ENCODE data around the gene DTNBP1.

Gene DTNBP1

DNA sequence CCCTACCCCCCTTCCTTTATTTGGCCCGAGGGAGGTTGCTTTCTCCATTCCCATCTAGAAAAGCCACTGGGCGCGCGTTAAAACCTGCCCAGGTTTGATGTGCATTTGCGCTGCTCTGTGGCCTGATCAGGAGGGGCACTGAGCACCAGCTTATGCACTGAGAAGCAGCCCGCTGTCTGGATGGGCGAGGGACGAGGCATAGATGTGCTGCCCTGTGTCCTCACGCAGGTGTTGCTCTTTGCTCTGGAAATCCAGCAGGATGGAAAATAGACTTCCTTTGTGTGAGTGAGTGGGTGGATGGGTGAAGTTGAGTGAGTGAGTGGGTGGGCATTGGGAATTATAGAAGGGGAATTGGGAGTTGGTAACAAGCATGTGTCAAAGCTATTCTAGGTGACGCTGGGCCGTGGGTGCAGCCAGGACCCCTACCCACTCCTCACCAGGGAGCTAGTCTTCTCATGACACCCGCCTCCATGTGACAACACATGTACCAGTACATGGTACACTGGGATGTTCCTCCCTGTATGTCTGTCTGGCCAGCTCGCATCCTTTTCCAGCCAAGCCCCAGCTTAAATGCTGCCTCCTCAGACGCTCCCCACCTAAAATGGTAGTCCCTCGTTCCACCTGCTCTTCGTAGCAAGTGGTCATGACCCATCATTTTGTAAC lies 162.6 kb downstream of the DTNBP1 start:
- DNase-seq: no peak

GRCh38 chr6:15499591-15499990 lies 163.2 kb downstream of the DTNBP1 start:
- DNase-seq: no peak

DNA sequence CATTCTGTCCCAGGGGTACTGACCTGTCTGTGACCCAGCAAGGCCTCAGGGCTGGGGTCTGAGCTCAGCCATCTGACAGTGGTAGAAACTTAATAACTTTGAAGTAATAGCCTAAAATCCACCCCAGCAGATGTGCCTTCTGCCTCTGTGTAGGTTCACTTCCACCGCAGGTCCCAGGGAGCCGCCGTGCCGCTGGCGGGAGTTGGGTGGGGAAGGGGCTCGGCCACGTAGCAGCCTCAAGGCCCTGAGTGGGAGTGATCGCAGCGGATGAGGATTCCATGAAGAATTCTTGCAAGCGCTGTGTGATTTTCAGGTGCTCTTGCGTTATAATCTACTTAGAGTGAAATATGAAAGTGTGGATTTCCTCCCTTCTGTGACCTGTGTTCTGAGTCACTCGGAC lies 163.7 kb downstream of the DTNBP1 start:
- no peak for DNase-seq

GRCh38 chr6:15498640-15499039 lies 164.2 kb downstream of the DTNBP1 start:
- DNase-seq: no peak

GRCh38 chr6:15496345-15497131 lies 166.3 kb downstream of the DTNBP1 start:
- DNase-seq: no peak

GRCh38 chr6:15495375-15495901 lies 167.4 kb downstream of the DTNBP1 start:
- DNase-seq: no peak

GRCh38 chr6:15493437-15494168 lies 169.2 kb downstream of the DTNBP1 start:
- peak; percentile 84 for DNase-seq

GRCh38 chr6:15491986-15492269 lies 170.9 kb downstream of the DTNBP1 start:
- DNase-seq: no peak

DNA sequence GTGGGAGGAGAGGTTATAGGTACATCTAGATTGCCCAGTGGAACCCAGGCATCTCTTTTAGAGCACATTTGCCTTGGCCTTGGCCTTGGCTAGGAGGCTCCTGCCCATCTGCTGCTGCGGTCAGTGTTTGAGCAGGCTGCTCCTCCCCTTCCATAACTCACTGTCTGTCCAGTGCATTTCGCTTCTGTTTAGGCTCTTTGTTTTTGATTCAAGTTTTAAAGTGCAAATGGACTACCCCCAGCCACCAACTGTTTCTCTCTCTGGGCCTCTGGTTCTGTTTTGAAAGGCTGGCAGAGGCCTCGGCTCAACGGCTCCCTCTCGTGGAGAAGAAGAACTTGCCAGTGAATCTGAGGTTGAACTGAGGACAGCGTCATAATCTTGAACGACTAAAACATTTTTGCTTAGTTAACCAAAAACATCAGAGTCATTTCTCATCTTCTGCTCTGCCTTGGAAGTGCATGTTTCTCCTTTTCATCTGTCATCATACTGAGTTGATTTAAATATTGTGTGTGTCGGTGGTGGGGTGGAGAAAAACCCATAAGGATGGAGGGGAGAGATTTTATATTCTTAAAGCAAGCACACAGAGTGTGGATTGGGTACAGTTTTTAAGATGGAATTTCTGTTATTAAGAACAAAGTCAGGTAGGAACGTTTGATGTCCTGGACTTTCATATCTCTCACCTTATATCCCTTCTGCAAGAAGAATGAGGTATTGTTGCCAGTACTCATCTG lies 171.4 kb downstream of the DTNBP1 start:
- peak; percentile 78 for DNase-seq

DNA sequence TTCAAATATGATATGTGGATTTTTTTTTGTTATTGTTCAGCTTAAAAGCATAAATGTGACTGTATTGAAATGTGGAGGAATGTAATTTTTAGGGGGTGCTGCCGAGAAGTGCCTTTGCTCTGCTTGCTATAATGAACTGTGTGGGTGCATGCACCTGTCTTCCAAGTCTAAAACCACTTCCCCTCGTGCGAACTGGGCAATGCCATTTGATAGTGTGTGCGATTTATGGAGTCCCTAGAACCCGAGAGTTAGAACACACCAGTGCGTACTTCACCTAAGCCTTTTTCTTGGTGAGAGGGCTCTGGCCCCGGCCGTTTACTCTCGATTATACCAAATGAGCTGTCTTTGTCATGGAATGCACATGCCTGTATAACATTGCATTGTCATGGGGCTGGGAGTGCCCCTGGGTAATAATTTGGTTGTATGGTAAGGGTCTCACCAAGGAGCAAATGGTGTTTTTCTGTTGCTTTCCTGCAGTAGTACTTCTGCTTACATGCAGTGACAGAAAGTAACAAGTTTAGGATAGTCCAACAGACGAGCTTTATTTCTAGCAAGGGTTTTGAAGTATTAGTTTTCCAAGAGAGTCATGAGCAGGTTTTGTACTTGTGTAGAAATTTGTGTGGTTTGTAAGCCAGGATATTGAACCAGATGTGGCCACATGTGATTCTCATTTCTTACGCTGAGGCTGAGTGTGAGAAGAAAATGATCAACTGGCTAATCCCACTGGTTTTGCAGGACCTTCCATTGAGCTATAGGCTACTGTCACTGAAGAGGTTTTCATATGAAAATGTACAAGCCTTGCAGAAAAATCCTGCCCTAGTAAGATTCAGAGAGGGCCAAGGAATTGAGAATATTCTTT lies 172.4 kb downstream of the DTNBP1 start:
- no peak for DNase-seq

- DNase-seq: no peak
Observed at GRCh38 chr6:15489261-15489962, 173.4 kb downstream of the DTNBP1 start.

DNA sequence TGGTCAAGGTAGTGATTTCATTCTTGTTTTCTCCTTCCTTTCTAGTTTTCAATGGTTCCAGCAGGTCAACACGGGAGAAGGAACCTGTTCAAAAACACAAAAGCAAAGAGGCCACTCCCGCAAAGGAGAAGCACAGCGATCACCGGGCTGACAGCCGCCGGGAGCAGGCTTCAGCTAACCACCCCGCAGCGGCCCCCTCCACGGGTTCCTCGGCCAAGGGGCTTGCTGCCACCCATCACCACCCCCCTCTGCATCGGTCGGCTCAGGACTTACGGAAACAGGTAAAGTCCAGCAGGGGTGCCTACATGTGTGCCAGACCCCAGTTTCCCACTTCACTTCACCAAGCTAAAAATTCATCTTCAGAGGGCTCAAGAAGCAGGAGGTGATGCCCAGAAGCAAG lies 175.6 kb downstream of the DTNBP1 start:
- no peak for DNase-seq

- no peak for DNase-seq
Observed at GRCh38 chr6:15485936-15486335, 176.9 kb downstream of the DTNBP1 start.

- no peak for DNase-seq
Observed at GRCh38 chr6:15484821-15485220, 178.0 kb downstream of the DTNBP1 start.

DNA sequence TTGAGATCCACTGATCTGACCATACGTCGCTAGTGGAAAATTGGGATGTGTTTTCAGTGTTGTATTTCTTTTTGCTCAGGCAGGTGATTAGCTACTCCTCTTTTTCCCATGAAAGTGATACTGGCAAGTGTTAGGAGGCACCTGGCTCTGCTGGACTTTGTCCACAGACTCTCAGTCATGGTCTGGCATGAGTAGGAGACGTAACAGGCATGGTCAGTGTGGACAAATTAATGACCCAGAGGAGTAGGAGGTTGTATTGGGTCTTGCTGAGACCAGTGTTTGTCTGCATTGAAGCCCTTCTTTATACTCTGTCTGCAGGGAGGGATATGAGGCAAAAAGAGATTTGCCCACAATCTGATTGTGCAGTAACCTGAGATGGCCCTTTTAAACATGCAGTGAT lies 178.7 kb downstream of the DTNBP1 start:
- no peak for DNase-seq

DNA sequence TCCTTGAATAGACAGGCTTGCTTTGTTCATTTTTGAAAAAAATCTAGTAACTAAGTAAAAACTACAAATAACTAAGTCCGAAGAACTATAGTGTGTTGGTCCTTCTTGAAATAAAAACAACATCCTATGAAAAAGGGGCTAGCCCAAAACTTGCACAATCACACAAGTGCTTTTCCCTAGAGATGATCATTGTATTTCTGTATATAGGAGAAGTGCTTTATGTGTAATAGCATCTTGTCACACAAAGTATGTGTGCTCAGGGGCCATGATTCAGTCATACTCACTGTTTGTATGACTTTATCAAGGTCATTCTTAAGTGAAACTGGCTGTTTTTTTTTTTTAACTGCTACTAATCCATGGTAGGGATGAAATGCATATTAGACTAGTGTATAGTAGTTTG lies 179.8 kb downstream of the DTNBP1 start:
- no peak for DNase-seq

DNA sequence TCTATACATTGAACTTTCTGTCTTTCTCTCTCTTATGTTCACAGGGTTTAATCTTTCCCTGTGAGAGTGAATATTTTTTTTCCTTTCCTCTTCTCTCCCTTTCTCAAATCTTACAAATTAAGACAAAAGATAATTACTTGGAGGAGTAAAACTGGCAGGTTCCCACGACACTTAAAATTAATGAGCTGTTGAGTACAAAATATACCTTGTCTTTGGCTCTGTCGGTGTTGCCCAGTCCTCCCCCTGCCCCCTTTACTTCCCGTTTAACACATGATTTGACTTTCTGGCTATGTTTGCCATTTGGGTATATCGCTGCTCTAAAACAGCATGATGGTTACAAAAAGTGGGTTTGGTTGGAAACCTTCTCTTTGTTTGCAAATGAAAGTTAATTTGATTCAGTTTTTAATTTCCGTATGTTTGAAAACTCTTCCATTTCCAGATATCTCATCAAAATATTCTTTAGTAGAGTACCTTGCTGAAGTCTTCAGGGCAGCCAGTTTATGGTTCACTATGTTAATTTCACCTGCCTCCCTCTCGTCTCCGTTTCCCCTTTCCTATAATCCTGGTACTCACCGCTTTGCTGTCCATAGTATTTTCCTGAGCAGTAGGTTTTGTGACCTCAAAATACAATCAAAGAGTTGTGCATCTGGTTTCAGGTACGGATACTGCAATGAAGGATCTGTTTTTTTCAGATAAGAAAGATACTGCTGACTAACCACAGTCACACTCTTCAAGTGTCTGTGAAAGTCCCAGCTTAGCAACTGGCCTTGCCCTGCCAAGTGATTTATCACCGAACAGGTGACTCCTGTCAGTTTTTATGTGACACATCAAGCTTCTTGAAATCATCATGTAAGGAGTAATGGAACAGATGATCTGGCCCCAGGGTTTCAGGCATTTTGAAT lies 181.2 kb downstream of the DTNBP1 start:
- no peak for DNase-seq

GRCh38 chr6:15480525-15480924 lies 182.3 kb downstream of the DTNBP1 start:
- DNase-seq: no peak

DNA sequence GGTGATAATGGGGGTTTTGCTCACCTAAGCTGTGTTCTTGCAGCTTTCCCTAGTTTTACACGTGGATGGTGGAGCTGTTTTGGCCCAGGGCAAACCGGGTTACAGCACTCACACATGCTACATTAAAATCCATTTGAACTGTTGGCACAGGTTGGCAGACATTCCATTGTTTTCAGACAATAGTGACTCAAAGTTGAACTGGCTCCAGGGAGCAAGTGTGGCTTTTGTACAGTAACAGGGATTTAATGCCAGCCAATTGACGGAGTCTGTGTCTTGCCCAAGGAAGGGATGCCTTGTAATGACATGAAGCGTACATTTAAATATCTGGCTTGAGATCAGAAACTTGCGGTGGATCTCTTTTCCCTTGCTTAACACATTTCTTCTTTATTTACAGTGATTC lies 183.1 kb downstream of the DTNBP1 start:
- peak; percentile 18 for DNase-seq

DNA sequence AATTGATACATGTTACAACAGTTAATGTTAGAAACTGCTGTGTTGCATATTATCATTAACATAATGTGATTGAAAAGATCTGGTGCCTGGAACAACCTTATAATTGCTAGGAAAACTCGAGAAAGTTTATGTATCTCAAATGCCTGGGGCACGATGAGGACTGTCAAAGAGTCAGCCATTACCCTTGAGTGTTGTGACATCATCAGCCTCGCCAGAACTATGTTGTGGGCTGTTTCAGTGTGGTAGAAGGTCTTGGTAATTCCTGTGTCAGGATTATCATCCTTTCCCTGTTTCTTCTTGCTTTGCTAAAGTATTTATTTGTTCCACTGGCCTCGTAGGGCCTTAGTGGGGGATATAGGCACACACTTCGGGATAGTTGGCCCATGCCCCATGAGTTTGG lies 185.1 kb downstream of the DTNBP1 start:
- DNase-seq: no peak
